Activated CD4-positive, alpha-beta T cell treated with anti-CD3 and anti-CD28 coated beads, Interleukin-10, Interleukin-2, amounts not matched to agents 100 ng/mL and 50 ng/mL, durations not matched to agents 16 hours and 8 hours (primary cell): ENCODE results near the gene ARHGEF17.
"Not testable (repeated sequence)": the region's sequence is repeated elsewhere in the genome, so short reads cannot be mapped to it uniquely, and the experiment has no call there.

ENCODE experiments used
- DNase-seq: peaks from one replicate; pipeline ENCODE4 v3.0.0-alpha.2; 2020

The ARHGEF17 gene, protein sequence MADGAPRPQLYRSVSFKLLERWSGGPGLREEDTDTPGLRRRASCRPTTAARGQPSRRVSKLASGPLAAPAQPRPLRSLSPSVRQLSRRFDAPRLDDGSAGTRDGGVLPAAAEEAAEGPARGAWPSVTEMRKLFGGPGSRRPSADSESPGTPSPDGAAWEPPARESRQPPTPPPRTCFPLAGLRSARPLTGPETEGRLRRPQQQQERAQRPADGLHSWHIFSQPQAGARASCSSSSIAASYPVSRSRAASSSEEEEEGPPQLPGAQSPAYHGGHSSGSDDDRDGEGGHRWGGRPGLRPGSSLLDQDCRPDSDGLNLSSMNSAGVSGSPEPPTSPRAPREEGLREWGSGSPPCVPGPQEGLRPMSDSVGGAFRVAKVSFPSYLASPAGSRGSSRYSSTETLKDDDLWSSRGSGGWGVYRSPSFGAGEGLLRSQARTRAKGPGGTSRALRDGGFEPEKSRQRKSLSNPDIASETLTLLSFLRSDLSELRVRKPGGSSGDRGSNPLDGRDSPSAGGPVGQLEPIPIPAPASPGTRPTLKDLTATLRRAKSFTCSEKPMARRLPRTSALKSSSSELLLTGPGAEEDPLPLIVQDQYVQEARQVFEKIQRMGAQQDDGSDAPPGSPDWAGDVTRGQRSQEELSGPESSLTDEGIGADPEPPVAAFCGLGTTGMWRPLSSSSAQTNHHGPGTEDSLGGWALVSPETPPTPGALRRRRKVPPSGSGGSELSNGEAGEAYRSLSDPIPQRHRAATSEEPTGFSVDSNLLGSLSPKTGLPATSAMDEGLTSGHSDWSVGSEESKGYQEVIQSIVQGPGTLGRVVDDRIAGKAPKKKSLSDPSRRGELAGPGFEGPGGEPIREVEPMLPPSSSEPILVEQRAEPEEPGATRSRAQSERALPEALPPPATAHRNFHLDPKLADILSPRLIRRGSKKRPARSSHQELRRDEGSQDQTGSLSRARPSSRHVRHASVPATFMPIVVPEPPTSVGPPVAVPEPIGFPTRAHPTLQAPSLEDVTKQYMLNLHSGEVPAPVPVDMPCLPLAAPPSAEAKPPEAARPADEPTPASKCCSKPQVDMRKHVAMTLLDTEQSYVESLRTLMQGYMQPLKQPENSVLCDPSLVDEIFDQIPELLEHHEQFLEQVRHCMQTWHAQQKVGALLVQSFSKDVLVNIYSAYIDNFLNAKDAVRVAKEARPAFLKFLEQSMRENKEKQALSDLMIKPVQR (N-terminal part only)

DNA sequence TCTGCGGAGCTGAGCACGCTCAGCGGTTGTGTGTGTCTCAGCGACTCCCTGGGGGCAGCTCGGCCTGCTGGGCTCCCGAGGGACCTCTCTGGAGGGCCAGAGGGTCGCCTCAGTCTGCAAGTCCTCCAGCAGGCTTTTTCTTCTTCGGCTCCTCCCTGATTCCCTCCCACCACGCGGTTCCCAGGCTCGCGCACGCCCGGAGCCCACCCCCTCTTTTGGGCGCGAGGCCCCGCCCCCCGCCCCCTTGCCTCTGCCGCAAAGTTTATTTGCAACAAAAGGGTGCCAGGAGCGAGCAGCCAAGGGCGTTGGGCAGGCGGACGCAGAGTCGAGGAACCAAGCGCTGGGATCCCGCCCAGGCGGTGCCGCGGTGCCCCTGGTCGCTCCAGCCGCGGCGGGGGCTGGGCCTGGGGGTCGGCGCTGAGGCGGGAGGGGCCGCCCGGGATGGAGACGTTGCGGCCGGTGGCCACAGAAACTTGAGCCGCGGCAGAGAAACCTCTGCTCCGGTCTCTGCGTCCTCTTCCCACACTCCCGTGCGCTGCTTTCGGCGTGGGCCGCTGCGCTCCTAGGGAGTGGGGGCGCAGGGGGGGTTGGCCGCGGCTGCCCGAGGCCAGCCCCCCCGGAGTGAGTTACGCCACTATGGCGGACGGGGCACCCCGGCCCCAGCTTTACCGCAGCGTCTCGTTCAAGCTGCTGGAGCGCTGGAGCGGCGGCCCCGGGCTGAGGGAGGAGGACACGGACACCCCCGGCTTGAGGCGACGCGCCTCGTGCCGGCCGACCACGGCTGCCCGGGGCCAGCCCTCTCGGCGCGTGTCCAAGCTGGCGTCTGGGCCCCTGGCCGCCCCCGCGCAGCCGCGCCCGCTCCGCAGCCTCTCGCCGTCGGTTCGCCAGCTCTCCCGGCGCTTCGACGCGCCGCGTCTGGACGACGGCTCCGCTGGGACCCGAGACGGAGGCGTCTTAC lies at the start of gene ARHGEF17:
Gene ARHGEF17 (plus strand): TSS at position 274 of the 958 bp plus-strand sequence. CDS start 363 bp downstream, at position 637.
- no peak for DNase-seq

DNA sequence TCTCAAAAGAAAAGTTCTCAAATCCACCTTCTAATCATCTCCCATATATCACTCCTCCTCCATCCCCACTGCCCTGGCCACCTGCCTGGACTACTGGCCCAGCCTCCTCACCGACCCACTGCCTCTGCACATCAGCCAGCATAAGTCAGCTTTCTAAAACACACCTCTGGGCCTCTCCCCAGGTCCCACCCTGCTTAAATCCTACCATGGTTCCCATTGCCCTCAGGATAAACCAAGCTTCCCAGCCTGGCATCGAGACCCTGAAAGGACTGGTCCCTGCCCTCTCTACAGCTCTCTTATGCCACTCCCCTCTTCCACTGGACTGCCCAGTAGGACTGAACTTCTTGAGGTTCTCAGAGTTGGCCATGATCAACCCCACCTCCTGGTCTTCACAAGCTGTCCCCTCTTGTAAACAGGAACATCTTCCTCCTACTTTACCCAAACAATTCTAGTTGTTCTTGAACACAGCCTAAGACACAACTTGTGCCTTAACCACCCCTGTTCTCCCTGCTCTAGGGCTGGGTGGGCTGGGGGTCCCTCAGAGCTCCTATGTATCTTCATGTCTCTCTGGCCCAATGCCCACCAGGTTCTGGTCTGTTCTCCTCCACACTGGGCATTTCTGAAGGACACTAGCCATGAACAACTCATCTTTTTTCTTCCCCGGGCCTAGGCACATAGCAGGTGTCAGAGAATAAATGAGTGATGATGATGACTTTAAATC lies 48.5 kb upstream of the ARHGEF17 start:
- no peak for DNase-seq

DNA sequence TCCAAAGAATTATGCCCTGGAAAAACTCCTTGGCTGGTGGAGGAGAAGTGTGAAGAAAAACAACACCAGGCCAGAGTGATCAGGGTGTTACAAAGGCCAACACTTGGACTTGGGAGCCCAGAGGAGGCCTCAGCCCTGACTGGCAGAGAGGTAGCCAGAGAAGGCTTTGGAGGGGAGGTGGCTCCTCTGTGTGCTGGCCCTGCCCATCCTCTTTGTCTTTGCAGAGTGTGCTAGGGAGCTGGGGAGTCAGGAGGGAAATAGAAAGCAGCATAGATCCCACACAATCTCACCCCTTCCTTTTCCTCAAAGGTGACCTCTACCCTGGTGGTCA lies 48.0 kb upstream of the ARHGEF17 start:
- DNase-seq = no peak

DNA sequence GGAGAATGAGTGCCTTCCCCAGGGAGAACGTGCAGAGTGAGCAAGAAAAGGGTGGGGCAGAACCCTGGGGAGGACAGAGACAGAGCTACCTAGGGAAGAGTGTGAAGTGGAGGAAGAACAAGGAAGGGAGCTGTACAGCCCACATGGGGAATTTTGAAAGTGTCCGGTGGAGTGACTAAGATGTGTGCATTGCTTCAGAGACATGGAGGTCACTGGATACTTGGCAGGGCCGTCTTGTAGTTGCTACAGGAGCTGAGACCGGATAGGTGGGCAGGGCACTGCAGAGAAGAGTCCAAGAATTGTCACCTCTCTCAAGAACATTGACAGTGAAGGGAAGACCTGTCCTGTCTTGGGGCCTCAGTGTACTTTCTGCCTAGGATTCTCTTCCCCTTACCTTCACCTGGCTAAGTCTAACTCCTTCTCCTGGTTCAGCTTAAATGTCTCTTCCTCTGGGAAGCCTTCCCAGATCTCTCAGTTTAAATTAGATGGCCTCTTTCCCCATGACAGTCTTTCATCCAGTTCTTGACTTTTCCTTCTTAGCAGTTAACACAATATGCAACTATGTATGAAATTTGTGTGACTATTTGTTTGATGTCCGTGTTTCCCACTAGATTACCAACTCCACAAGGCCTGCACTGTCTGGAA lies 45.1 kb upstream of the ARHGEF17 start:
- no peak for DNase-seq

DNA sequence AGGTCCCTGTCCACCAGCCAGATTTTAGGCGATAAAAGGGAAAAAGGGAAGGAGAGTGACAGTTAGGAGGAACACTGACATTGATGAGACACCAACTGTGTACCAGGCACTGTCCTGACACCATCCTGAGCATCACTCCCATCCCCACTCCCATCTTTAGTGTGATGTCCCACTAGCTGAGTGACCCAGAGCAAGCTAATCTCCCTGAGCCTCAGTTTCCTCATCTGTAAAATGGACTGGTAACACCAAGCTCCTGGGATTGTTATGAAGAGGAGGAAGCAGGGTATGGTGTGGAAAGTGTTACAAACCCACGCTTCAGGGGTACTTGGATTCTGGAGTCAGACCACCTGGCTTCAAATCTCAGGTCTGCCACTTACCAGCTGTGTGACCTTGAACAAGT lies 44.4 kb upstream of the ARHGEF17 start:
- DNase-seq = no peak

DNA sequence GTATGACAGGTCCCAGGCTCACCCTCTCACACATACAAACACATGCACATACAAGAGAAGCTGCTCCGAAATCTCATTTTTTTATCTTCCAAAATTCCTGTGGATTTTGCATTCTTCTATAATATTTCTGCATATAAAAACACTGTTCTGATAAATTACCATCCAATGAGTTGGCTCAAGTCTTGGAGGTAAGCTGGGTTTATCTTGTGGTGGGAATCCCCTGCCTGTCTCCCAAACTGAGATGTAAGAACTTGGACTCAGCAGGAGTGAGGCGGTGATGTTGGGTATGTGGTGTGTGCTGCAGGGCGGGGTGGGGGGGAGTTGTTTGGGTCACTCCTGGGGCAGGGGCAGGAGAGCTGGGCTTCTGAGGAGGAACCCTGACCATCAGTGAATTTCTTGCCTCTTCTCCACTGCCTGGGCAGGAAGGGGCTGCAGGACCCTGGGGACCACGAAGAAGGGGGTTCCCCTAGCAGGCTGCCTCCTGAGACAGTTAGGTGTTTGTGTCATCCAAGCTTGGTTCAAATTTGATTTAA lies 42.7 kb upstream of the ARHGEF17 start:
- DNase-seq = no peak

DNA sequence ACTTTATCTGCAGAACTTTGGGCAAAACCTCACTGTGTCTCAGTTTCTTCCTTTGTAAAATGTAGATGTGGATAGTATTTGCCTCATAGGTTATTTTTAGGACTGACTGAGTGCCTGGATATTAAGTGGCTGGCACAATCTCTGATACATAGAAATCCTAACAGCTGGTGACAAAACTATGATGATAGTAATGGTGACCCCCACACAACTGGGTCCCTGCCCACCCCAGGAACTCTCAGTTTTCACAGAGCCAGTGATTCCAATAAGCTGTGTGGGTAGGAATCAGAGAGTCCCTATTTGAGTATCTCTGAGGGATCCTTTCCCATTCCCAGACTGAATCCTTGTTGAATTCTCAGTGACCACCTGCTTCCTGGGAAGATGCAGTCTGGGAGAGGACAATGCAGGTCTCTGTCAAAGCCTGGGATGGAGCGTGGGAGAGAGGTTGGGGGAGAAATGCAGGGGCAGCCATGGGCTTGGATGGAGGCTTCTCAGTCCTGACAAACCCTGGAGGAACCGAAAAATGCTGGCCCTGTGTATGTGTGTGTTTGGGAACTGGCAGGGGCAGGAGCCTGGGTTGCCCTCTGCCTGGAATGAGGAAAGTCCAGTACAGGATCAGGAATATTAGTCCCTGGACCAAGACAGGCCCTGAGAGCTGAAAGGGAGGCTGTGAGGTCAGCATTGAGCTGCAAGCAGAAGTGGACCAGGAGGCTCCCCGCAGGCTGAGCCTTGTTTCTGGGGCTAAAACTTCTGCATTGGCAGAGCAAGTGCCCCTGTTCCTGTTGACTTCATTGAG lies 42.0 kb upstream of the ARHGEF17 start:
- no peak for DNase-seq

DNA sequence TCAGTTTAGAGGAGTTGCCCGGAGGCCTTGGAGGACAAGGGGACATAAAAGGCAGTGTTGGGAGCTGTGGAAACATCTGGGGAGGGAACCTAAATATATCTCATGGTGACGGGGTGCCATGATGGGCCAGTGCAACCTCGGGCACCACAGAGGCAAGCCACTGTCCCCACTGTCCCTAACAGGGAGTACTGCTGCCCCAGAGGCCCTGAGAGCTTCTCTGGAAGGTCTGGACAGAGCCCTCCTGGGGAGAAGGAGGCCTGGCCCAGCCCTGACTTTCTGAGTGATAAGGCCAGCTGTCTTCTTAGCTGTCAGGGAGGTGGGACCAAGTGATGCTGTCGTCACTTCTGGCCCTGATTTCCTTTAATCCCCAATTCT lies 41.4 kb upstream of the ARHGEF17 start:
- no peak for DNase-seq

DNA sequence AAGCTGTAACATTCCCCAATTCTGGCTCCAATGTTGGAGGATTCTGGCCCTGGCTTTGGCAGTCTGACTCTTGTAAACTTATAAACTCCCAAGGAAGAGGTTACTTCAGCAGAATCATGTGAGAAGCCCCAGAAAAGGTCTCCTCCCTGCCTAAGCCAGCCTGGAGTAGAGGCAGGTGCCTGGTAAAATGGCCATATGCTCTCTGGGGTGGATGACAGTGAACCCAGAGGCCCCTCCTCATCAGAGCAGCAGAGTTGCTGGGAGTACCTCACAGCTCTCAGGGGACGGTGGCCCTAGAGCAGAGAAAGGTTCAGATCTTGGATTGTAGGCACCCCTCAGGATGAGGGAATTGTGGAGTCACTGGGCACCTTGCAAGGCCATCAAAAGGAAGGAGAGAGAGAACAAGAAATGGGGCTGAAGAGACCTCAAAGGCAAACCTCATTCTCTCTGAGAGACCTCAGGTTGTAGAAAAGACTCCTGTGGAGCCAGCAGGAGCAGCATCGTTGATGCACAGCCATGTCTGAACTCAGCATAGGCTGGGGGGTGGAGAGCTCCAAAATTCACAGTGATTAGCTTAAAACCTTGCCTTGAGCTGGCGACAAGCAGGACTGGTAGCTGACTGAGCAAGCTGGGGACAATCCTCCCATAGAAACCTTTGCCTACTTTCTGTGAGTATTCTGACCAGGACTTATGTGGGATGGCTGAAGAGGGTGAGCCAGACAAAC lies 40.8 kb upstream of the ARHGEF17 start:
- DNase-seq = no peak

DNA sequence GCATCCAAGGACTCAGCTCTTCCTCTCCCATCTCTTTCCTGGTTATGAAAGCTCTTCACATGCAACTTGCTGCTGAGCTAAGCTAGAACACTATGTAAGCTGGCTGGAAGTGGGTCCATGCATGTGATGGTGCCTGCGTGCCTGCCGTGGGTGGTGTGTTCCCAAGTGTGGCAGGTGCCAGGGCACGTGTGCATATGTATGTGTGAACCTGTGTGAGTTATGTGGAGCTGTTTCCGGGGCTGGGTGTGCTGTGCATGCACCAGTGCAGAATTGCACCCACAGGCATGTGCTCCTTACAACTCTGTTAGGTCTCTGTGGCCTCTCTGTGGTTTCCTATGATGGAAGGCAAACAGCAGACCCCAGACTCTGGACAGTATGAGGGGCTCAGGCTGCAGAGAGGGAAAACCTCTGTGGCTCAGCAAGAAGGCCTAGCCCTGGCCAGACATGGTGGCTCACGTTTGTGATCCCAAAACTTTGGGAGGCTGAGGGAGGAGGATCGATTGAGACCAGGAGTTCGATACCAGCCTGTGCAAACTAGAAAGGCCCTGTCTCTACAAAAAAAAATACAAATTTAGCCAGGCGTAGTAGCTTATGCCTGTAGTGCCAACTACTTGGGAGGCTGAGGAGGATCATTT lies 40.1 kb upstream of the ARHGEF17 start:
- no peak for DNase-seq

DNA sequence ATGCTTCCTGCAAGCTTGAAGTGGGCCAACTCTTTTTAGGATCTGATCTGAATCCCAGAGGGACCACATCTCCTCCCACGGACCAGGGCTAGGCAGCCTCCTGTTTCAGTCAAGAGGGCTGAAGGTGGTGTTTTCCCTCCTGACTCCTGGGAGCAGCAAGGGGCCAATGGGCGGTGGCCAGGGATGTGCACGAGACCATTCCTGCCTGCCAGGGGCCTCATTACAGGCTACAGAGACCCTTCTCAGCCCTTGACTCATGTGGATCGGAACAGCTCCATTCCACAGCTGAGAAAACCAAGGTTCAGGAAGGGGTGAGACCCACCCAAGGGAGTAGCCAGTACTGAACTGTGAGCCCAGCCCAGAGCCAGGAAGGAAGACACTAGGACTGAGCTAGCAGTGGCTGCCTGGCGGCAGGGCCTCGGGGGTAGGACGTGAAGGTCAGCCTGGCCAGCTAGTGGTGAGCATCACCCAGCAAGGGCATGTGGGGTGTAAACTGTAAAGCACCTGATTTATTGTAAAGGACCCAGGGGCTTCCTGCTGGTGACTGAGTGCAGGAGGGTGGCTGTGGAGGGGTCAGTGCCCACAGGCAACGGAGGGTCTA lies 39.3 kb upstream of the ARHGEF17 start:
- DNase-seq = no peak

DNA sequence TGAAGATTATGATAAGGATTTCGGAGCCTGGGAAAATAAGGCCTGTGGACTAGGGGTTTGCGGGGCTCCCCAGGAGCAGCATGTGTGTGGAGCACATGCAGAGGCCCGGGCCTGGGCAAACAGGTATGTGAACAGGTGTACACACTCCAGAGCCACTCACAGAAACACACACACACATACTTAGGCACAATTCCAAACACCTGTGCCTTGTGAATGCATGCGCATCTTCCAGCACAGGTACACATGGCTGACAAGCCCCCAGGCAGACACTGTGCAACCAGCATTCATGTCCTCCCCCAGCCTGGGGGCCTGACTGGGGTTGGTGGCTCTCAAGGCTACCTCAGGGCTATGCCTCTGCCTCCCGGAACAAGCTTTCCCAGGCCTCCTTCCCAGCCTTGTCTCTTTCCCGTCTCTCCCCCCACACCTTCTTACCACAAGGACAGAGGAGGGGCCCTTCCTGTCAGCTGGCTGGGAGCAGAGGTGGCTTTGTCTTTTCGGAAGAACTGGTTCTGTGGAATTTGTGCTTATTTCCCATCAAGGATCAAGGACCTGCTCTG lies 38.5 kb upstream of the ARHGEF17 start:
- no peak for DNase-seq

DNA sequence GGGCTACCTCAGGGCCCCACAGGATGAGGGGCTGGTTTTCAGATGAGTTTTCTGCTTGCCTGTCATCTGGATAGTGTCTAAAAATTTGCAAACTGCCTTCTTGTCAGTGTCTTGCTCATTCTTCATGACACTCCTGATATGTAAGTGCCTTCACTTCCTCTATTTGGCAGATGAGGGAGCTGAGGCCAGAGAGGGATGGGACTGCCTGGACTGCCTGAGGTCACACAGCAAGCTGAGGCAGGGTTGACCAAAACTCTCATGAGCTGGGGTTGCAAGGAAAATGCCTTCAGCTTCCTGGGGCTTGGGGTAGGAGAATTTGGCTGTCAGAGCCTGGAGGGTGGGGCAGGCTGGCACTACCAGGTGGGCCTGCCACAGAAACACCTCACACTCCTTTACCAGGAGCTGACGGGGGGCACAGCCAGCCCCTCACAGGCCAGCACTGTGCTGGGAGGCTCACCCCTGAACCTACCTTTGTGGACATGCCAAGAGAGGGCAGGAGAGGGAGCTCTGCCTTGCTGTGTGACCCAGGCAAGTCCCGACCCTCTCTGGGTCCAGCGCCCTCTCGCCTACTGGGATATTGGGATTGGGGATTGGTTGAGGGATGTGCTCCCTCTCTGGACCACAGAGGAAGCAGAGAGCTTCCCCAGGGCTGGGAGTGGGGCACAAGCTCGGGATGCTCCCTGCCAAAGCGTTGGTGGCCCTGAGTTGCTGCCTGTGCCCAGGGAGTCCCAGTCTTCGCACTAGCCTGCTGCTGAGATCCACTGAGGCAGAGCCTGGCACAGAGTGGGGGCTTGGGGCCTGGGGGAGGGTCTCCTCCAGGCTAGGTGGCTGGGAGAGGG lies 37.8 kb upstream of the ARHGEF17 start:
- no peak for DNase-seq

DNA sequence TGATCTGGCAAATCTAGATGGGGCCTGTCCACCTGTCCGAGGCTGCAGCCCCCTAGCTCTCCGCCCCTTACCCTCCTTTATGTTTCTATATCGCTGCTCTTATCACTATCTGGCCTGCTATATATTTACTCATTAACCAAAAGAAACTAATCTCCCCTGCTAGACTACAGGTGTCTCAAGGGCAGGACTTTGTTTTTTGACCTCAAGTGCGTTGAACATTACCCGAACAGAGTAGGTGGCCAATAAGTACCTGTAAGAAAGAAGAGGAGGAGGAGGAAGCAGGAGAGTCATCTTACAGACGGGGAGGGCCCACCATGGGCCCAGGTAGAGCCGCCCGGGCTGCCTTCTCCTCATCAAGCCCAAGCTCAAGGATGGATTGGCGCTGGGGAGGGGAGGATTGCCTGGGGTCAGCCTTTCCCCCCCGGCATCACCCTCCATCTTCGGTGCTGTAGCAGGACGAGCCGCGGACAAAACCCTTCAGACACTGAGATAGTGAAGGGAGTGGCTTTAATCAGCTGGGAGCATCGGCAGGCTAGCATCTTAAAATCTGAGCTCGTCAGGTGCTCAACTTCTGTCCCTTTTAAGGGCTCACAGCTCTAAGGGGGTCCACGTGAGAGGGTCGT lies 37.1 kb upstream of the ARHGEF17 start:
- DNase-seq = no peak

DNA sequence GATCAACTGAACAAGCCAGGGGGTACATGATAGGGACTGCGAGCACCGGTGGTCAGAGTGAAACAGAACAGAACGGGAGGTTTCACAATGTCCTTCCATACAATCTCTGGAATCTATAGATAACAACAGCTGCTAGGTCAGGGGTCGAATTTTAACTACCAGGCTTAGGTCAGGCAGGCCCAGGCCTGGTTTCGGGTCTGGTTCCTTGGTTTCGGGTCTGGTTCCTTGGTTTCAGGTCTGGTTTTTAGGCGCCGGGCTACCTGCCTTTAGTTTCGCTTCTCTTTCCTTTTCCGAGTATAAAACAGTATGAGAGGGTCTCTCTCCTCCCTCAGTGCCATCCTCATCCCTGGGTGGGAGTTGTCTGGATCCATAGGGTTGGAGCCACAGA lies 36.6 kb upstream of the ARHGEF17 start:
- not testable (repeated sequence) for DNase-seq

DNA sequence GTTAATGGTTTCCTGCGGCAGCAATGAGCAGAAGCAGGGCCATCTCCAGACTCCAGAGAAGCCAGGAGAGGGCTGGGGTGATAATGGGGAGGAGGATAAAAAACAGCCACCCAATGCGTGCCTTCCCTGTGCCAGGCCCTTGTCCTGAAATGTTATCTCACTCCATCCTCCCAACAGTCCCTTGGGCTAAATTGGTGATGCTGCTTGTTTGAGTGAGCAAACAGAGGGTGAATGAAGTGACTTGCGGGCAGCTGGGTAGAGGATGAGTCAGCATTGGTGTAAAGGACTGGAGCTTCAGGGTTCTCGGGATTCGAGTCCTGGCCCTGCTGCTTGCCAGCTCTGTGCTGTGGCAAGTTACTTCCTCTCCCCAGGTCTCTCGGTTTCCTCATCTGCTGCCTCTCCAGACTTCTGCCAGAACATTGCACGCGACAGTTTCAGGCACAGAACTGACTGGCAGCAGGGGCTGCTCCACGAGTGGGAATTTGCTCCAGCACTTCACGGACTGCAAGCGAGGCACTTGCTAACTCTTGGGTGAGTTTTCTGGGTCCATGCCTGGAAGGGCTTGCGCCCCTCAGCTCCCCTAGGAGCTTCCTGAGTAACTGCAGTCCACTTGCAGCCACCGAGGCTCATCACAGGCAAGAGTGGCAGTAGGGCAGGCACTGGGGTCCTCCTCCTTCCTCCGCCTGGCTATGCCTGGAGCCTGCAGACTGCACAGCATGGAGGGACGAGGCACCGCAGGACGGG lies 36.0 kb upstream of the ARHGEF17 start, which contains the start of gene P2RY6:
Gene P2RY6 (plus strand): TSS at position 403 of the 744 bp plus-strand sequence. CDS start 24,181 bp downstream, outside the sequence.
- DNase-seq = no peak
